GM18511 (cell line): ENCODE results near the gene NUFIP2.
"Not testable (repeated sequence)": the region's sequence is repeated elsewhere in the genome, so short reads cannot be mapped to it uniquely, and the experiment has no call there.

ENCODE experiments used
- ATAC-seq: cut with Tn5 transposase; IDR thresholded peaks from one replicate; pipeline ENCODE4 v1.9.1; 2021; ENCODE audit warnings: mild to moderate bottlenecking, moderate library complexity; ENCODE audit not compliant: unreplicated experiment

The NUFIP2 gene

DNA sequence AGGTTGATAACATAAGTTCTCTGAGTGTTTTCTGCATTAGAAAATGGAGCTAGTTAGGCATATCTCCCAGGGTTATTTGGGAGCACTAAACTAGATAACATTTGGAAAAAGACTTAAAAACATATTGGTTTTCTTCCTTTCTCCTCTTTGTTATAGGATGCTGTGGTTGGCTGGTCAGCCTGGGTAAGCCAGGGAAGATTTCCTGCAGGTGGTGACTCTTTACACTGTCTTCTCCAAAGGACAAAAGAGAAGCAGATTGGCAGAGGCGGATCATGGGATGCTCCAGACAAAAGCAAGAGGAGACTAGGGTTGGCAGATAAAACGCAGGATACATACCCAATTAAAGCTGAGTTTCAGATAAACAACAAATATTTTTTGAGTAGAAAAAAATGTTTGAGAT lies 53.5 kb downstream of the NUFIP2 start:
- ATAC-seq, result no peak

DNA sequence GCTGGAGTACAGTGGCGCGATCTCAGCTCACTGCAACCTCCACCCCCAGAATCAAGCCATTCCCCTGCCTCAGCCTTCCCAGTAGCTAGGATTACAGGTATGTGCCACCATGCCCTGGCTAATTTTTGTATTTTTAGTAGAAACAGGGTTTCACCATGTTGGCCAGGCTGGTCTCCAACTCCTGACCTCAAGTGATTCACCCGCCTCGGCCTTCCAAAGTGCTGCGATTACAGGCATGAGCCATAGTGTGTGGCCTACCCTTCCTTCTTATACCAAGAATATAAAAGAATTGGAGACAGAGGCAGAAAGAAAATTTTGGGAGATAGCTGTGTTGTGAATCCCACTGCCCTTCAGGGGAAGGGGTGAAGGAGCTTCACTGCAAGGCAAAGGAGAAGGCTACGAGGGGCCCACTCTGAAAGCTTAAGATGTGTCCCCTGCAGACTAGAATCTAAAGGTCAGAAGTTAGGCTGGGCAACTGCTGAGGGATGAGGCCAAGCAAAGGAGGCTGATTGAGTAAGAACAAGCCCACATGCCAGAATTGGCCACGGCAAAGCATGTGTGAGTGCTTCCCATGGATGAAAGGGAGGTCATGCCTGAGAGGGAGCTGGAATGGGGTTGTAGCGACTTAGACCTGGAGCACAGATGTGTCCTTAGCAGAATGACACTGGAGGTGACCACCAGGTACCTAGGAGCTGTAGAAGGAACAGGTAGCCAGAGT lies 55.7 kb downstream of the NUFIP2 start:
- no peak for ATAC-seq

GRCh38 chr17:29237476-29238132 lies 56.3 kb downstream of the NUFIP2 start:
- no peak for ATAC-seq

DNA sequence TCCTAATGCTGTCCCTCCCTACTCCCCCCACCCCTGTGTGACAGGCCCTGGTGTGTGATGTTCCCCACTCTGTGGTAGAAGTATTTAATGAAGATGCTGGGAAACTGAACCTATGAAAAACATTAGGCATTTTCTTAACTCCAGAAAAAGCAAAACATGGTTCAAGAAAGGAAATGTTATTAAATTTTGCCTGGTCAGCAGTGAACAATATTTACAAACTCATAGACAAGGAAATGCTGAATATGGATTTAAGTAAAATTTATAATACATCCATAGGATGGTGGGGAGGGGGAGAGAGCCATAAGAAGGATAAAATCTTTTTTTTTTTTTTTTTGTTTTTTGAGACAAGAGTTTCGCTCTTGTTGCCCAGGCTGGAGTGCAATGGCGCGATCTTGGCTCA lies 58.0 kb downstream of the NUFIP2 start:
- no peak for ATAC-seq

- ATAC-seq, result not testable (repeated sequence)
Observed at GRCh38 chr17:29234972-29235371, 59.0 kb downstream of the NUFIP2 start.

GRCh38 chr17:29233301-29233700 lies 60.6 kb downstream of the NUFIP2 start:
- no peak for ATAC-seq

DNA sequence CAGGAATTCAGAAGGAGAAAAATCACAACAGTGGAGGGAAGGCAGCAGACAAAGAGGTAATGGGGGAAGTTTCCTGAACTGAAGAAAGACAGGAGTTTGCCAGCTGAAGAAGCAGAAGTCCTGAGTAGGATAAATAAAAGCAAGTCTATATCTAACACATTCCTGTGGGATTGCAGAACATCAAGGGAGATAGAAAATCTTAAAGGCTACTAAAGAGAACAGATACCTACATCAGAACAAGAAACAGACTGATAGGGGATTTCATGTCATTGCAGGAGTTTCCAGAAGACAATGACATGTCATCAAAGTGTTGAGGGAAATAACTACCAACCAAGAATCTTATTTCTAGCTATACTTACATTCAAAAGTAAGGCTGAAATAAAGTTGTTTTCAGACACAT lies 68.6 kb downstream of the NUFIP2 start:
- ATAC-seq, result no peak

DNA sequence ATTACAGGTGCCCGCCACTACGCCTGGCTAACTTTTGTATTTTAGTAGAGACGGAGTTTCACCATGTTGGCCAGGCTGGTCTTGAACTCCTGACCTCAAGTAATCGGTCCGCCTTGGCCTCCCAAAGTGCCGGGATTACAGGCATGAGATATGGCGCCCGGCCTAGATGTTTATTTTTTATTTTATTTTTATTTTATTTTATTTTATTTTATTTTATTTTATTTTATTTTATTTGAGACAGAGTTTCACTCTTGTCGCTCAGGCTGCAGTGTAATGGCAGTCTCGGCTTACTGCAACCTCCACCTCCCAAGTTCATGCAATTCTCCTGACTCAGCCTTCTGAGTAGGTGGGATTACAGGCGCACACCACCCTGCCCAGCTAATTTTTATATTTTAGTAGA lies 72.6 kb downstream of the NUFIP2 start:
- ATAC-seq, result not testable (repeated sequence)

DNA sequence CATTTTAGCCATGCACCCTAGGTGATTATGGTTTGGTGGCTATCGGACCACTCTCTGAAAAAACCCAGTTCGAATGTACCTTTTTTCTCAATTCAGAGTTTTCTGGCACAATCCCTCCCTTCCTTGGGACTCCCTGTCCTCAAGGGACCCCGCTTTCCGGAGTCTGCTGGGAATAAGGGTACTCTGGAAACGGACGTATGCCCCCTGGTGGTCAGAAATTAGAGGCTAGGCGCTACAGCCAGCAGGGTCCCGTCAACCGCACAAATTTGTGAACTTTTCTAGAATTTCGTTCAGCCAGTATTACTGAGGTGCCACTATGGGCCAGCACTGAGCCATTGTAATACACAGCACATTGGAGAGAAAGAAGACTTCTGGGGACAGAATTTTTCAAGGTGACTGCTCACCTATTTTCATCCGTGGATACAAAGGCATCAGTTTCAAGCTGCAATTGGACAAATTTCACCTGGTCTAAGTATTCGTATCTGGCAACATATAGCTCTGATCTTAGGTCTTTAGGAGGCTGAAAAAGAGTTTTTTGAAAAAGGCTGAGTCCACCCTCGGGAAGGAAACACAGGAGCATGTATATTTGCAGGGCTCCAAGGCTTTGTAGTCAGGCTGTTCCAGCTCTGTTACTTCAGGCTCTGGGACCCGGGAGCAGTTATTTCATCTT lies 74.4 kb downstream of the NUFIP2 start:
- ATAC-seq, result no peak

GRCh38 chr17:29216856-29217255 lies 77.1 kb downstream of the NUFIP2 start:
- ATAC-seq, result no peak

DNA sequence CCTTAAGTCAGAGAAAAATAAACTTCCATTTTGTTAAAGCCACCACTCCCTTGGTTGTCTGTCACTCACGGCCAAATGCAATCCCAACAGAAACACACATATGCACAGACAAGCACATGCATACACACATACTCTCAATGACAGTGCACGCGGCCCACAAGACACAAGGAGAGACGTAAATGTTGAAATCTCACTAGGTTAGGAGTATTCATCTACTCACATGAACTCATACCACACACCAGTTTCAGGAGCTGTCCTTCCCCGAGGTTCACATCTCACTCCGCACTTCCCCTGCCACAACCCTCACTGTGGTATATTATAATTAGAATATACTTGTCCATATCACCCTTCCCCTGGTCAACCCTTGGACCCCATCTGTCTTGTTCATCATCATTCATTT lies 77.8 kb downstream of the NUFIP2 start:
- no peak for ATAC-seq

- no peak for ATAC-seq
Observed at GRCh38 chr17:29215717-29216116, 78.2 kb downstream of the NUFIP2 start.

- ATAC-seq, result no peak
Observed at GRCh38 chr17:29215174-29215573, 78.8 kb downstream of the NUFIP2 start.

DNA sequence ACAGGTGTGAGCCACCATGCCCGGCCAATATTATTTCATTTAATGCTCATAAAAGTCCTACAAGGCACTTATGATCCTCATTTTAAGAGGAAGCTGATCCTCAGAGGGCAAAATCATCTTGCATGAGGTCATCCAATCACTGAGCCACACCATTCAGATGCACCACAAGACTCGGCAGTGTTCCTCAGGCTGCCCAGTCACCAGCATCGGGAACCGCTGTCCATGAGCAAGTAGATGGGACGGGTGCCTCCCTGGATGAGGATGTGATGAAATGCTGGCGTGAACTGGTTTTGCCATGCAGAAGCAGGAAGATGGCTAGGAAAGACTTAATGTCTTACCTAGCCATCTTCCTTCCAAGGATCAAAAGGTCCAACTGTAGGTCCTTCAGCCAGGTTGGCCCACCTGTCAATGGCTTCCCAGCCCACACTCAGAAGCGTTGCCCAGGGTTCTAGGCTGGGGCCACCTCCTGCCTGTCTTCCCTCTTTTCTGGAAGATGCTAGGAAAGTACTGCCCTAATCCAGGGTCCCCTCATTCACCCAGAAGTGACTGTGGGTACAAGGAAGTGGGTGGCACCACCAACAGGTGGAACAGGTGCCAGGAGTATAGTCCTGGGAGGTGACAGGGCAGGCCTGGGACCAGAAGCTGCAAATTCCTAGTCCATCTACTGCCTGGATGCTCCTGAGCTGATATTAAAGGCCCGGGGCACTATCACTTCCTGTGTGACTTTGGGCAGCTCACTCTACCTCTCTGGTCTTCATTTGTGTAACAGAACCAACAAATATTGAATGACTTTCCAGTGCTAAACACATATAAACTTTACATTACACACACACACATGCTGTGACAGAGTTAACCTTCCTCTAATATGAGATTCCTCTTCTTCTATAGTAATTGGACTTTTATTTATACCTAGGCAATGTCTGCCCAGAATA lies 79.5 kb downstream of the NUFIP2 start:
- ATAC-seq, result no peak

GRCh38 chr17:29212681-29213121 lies 81.2 kb downstream of the NUFIP2 start:
- no peak for ATAC-seq

DNA sequence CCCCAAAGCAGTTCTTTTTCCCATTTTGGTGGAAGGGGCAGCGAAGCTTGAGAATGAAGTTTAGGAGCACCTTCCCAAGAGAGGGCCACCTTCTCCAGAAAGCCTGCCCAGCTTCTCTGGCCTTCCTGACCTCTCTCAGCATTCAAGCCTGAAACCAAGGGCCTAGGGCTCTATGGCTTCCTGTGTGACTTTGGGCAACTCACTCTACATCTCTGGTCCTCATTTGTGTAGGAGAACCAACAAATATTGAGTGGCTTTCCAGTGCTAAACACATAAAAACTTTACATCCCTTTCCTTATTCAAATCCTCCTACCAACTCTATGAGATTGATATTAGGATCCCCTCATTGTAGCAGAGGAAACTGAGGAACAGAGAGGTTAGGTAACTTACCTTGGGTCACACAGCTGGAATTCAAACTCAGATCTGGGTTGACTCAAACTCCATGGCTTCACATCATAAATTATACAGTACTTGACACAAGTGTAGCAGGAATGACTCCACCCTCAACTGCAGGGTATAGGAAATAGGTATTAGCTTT lies 81.8 kb downstream of the NUFIP2 start:
- ATAC-seq, result no peak

DNA sequence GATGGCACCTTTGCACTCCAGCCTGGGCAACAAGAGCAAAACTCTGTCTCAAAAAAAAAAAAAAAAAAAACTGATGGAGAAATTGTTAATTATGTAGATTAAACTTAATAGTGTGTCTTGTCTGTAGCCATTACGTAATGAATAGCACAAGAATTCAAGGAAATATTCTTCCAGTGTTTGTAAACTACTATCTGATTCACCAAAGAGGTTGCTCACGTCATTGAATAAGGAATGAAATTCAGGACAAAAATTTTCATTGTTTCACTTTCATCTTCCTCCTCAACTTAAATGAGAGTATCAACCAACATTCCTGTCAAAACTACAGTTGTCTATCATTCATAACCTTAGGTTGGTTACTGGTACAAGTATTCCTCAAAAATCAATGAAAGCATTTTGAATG lies 83.1 kb downstream of the NUFIP2 start:
- ATAC-seq, result no peak

GRCh38 chr17:29209073-29209472 lies 84.9 kb downstream of the NUFIP2 start:
- ATAC-seq, result no peak

DNA sequence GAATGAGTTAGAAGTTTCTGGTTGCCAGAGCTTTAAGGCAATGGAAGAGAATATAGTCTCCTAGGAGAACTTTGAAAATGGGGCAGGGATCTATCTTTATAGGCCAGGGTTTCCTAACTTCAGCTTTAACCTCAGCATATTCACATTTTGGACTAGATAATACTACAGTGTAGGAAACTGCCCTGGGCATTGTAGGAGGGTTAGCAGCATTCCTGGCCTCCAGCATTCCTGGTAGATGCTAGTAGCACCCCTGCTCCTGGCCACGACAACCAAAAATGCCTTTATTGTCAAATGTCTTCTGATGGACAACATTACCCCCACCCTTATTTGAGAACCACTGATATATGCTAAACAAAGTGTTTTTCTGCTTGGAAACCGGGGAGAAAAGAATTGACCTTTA lies 86.0 kb downstream of the NUFIP2 start:
- ATAC-seq, result no peak
